Activated T-cell treated with anti-CD3 and anti-CD28 coated beads, Interleukin-2, amount 50 U/mL, for 72 hours (primary cell): Measurements from ENCODE around the gene SPATA31D3. TPM values are rescaled to one million over a fixed set of nuclear protein-coding genes. Genes with fewer than 3 reads are reported as not detected.
"Not testable (repeated sequence)": the region's sequence is repeated elsewhere in the genome, so short reads cannot be mapped to it uniquely, and the experiment has no call there.

ENCODE experiments used
- ATAC-seq, 2 donors: fragments of 150-1000 bp; cut with Tn5 transposase; replicated peaks in 1 of 2; 2 replicates each; pipeline ENCODE4 v1.10.0; 2021; ENCODE audit warnings: moderate library complexity in 2 of 2, mild to moderate bottlenecking in 1 of 2
- DNase-seq, 2 donors: peaks; one replicate each; pipeline ENCODE4 v3.0.0; 2021 to 2022; ENCODE audit warnings: mixed read lengths in 1 of 2
- H3K27ac Mint-ChIP-seq: one replicate; pipeline ENCODE4 v1.8.0; 2022; ENCODE audit warnings: mild to moderate bottlenecking, moderate library complexity, mixed read lengths
- H3K27me3 Mint-ChIP-seq: one replicate; pipeline ENCODE4 v1.8.0; 2022; ENCODE audit warnings: low read depth, mixed read lengths
- H3K36me3 Mint-ChIP-seq, 2 donors: one replicate each; pipeline ENCODE4 v1.8.0; 2022; ENCODE audit warnings: mixed read lengths in 2 of 2, mild to moderate bottlenecking in 1 of 2; ENCODE audit not compliant: insufficient read depth in 2 of 2
- H3K4me1 Mint-ChIP-seq: one replicate; pipeline ENCODE4 v1.8.0; 2022; ENCODE audit warnings: low read depth, mixed read lengths
- H3K4me3 Mint-ChIP-seq, 2 donors: one replicate each; pipeline ENCODE4 v1.8.0; 2022; ENCODE audit warnings: mild to moderate bottlenecking in 2 of 2, mixed read lengths in 2 of 2, moderate library complexity in 2 of 2
- H3K9me3 Mint-ChIP-seq, 2 donors: one replicate each; pipeline ENCODE4 v1.8.0; 2022; ENCODE audit warnings: mixed read lengths in 2 of 2
- total RNA-seq, 2 donors: library from RNA; stranded (reverse); gene quantifications; one replicate each; pipeline ENCODE4 v1.2.3, GENCODE V29; 2022

The SPATA31D3 gene
- total RNA-seq = not detected

DNA sequence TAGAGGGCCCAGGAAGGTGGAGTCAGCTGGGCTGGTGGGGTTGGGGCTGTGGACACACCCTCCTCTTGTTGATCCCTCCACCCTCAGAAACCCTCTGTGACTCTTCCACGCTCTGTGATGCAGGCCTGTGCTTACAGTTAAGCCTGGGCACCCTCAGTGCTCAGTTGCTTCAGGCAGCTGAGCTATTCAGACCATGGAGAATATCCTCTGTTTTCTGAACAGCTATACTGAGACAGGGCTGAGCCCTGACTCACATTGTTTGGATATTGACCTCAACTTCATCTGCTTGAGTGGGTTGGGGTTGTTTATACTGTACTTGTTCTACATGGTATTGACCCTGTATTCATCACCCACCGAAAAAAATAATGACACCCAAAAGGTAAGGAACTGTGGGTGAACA is at the start of gene SPATA31D3:
Gene SPATA31D3, plus strand, starts transcription at position 108 of the 400 bp plus-strand sequence. Its CDS starts 86 bp downstream, at position 194.
- not testable (repeated sequence) for ATAC-seq, H3K27ac Mint-ChIP-seq, H3K4me1 Mint-ChIP-seq, H3K36me3 Mint-ChIP-seq, H3K27me3 Mint-ChIP-seq, DNase-seq, H3K4me3 Mint-ChIP-seq, H3K9me3 Mint-ChIP-seq

DNA sequence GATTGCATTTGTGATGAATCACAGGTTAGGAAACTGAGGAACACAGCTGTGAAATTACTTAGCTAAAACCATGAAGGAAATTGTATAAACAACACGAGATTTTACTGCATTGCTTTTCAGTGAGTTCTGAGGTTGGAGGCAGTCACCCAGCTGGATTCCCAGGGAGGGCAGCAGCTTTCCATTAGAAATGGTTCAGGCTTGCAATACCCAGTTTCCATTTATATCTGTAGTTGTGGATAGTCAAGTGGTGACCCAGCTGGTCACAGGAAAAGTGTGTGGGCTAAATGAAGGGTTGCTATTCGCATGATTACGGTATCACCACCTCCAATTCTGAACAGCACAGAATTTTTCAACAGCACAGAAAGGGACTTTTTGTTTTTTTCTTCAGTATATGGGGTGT is 49.4 kb upstream of the SPATA31D3 start:
- no peak for DNase-seq
- no peaks in the 10 kb centered on the region for H3K36me3 Mint-ChIP-seq
- H3K9me3 Mint-ChIP-seq = peaks cover 1 to 5% of the 10 kb centered on the region in 2 donors
- H3K27me3 Mint-ChIP-seq = no peaks in the 10 kb centered on the region
- H3K27ac Mint-ChIP-seq = no peak overlapping the region
- H3K4me1 Mint-ChIP-seq = no peaks in the 10 kb centered on the region
- H3K4me3 Mint-ChIP-seq = no peak overlapping the region
- ATAC-seq = no peak

DNA sequence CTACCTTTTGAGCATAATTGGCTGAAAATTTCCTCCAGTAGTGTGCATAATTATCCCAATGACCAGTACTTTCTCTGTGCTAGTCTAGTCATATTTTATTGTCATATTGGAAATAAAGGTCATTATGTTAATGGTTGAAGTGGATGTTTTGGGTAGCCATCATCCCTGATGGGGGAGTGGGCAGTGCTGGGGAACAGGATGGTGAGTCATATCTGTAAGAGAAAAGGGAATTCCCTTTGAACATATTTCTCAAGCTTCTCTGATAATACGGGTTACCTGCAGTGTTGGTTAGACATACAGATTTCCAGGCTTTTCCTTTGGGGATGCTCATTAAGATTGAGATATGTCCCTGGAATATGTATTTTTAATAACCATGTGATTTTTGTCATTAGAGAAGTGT is 48.4 kb upstream of the SPATA31D3 start:
- DNase-seq (no peak), ATAC-seq (no peak)
- Mint-ChIP-seq H3K9me3 (peaks cover 1 to 5% of the 10 kb centered on the region in 2 donors), H3K36me3 (no peaks in the 10 kb centered on the region), H3K27me3 (no peaks in the 10 kb centered on the region), H3K27ac (no peak overlapping the region), H3K4me3 (no peak overlapping the region), H3K4me1 (no peaks in the 10 kb centered on the region)

DNA sequence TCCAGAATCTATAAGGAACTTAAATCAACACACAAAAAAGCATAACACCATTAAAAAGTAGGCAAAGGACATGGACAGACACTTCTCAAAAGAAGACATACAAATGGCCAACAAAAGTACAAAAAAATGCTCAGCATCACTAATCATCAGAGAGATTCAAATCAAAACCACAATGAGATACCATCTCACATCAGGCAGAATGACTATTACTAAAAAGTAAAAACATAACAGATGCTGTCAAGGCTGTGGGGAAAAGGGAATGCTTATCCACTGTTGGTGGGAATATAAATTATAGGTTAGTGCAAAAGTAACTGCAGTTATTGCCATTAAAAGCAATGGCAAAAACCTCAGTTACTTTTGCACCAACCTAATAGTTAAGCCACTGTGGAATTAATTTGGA is 47.2 kb upstream of the SPATA31D3 start:
- no peak overlapping the region for H3K27ac Mint-ChIP-seq
- H3K9me3 Mint-ChIP-seq = peaks cover 1 to 5% of the 10 kb centered on the region in 2 donors
- ATAC-seq = no peak
- DNase-seq = no peak
- no peak overlapping the region for H3K4me3 Mint-ChIP-seq
- H3K4me1 Mint-ChIP-seq = no peaks in the 10 kb centered on the region
- H3K36me3 Mint-ChIP-seq = no peaks in the 10 kb centered on the region
- no peaks in the 10 kb centered on the region for H3K27me3 Mint-ChIP-seq

DNA sequence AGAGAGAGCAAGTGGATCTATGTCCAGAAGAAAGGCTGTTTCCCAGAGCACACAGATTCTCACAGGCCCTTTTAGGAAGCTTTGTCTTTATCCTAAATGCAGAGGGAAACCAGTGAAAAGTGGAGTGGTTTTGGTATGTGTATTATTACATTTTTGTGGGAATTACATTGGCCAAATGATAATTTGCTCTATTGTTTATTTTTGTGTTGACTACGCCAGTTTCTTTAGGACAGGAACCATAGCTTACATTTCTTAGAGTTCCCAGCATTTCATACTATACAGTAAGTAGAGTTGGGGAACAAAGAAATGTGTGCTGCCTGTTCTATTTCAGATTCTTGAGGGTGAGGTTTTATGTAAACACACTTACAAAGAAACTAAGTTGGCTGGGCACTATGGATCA is 44.4 kb upstream of the SPATA31D3 start:
- Mint-ChIP-seq H3K4me1 (no peaks in the 10 kb centered on the region), H3K9me3 (peaks cover 1 to 5% of the 10 kb centered on the region in 2 donors), H3K27ac (no peak overlapping the region), H3K27me3 (no peaks in the 10 kb centered on the region), H3K4me3 (no peak overlapping the region), H3K36me3 (no peaks in the 10 kb centered on the region)
- DNase-seq (no peak), ATAC-seq (no peak)

DNA sequence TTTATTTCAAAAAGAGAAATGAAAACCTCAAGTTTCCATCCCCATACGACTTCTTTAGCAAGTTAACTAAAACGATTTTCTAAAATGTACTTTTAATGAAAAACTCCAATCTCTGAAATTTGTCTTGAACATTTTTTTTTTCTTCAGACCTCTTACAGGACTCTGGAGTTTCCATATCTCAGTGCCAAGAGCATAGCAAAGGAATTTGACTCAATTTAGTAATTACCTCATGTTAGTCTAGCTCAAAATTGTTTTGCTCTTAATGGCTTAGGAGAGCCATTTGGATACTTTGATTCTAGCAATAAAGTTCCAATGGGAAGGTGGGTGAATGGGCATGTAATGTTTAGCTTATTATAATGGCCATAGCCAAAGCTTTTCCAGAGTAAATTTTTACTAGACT is 41.1 kb upstream of the SPATA31D3 start:
- Mint-ChIP-seq H3K36me3 (no peaks in the 10 kb centered on the region), H3K4me3 (no peak overlapping the region), H3K27ac (no peak overlapping the region), H3K4me1 (no peaks in the 10 kb centered on the region), H3K27me3 (no peaks in the 10 kb centered on the region), H3K9me3 (peaks cover 1 to 4% of the 10 kb centered on the region in 2 donors)
- no peak for ATAC-seq
- no peak for DNase-seq

DNA sequence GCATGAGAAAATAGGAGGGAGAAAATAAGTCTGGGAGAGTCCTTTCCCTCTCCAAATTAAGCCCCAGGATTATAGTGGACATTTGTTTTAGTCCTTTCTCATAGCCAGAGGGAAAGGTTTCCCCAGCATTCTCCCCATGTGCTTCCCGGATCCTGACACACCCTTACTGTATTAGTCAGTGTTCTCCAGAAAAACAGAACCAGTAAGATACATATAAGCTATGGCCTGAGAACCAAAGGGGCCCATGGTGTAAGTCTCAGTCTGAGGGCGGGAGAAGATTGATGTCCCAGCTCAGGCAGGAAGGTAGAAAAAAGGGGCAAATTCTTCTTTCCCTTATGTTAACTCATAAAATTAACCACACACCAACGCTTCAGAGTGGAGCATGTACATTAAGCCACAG is 40.7 kb upstream of the SPATA31D3 start:
- Mint-ChIP-seq H3K27me3 (no peaks in the 10 kb centered on the region), H3K4me1 (no peaks in the 10 kb centered on the region), H3K4me3 (no peak overlapping the region), H3K36me3 (no peaks in the 10 kb centered on the region), H3K9me3 (peaks cover 1 to 4% of the 10 kb centered on the region in 2 donors), H3K27ac (no peak overlapping the region)
- DNase-seq (no peak), ATAC-seq (no peak)

DNA sequence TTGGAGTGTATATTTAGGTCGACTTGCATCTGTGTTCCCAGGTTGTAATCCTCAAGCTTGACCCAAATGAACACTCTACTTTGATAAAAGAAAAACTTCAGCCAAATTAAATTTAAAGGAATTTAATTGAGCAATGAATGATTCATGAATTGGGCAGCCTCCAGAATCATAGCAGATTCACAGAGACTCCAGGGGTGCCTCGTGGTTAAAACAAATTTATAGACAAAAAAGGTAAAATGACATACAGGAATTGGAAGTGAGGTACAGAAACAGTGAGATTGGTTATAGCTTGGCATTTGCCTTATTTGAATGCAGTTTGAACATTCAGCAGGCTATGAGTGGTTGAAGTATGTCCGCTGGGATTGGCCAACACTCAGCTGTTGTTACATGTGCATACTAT is 36.6 kb upstream of the SPATA31D3 start:
- Mint-ChIP-seq H3K4me1 (no peaks in the 10 kb centered on the region), H3K9me3 (peaks cover 0 to 2% of the 10 kb centered on the region in 2 donors), H3K4me3 (no peak overlapping the region), H3K27me3 (no peaks in the 10 kb centered on the region), H3K27ac (no peak overlapping the region), H3K36me3 (no peaks in the 10 kb centered on the region)
- DNase-seq (no peak), ATAC-seq (no peak)

DNA sequence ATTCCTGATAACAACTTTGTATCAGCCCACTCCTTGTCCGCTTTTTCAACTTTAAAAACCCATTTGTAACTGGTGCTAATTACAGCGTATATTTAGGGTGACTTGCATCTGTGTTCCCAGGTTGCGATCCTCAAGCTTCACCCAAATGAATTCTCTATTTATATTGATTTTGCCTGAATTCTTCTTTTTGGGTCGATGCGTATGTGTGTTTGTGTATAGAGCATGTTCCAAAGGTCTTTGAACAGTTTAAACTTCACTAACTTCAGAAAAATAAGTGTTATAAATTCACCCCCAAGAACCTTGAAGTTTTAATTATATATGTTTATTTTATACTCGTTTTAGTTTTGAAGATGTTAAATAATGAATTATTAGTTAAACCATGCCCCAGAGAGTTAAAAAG is 31.2 kb upstream of the SPATA31D3 start:
- DNase-seq = no peak
- no peak overlapping the region for H3K4me3 Mint-ChIP-seq
- H3K4me1 Mint-ChIP-seq = no peaks in the 10 kb centered on the region
- no peak overlapping the region for H3K27ac Mint-ChIP-seq
- no peak for ATAC-seq
- no peaks in the 10 kb centered on the region for H3K36me3 Mint-ChIP-seq
- peaks cover 7% of the 10 kb centered on the region in 2 donors for H3K9me3 Mint-ChIP-seq
- H3K27me3 Mint-ChIP-seq = no peaks in the 10 kb centered on the region

DNA sequence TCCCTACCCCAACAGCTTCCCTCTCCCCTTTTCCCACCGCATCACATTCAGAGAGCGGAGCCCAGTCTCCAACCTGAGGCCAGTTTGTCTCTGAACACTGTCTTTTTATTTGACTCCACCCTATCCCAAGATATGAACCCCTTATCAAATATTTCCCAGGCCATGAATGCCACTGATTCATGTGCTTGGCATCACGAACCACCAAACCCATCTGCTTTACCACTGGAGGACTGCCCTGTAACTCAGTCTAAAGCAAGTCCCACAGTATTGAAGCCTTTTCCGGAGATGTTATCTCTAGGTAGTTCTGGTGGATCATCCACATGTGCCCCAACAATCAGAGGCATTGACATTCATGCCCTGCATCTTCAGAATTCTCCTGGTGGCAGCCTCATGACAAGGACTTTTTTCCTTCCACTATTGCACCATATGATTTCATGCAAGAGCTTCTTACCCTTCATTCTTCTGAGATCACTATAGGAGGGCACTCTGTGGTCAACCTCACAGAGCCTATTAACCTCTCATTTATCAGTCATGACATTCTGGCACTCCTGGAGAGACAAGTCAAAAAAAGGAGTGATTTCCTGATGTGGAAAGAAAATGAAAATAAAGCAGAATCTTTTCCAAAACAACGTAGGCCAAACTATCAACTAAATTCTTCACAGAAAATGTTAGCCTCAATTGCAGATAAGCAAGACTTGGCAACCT is 27.3 kb upstream of the SPATA31D3 start:
- DNase-seq = no peak
- peaks cover 7% of the 10 kb centered on the region in 2 donors for H3K9me3 Mint-ChIP-seq

DNA sequence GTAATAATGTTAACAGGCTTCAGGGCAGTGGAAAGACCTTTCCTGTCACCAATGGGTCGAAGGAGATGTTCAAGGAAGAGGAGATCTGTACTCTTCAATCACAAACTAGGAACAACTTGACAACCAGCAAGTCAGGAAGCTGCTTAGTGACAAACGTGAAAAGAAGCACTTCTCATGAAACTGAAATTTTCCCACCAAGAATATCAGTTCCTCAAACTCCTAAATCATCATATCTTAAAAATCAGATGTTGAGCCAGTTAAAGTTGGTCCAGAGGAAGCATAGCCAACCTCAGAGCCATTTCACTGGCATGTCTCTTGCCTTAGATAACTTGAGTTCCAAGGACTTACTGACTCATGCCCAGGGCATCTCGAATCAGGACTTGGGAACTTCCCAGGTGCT is 24.8 kb upstream of the SPATA31D3 start:
- not testable (repeated sequence) for H3K4me1 Mint-ChIP-seq, H3K36me3 Mint-ChIP-seq, H3K9me3 Mint-ChIP-seq, H3K27me3 Mint-ChIP-seq, H3K27ac Mint-ChIP-seq, H3K4me3 Mint-ChIP-seq, DNase-seq, ATAC-seq

More for the DNA sequence above, 27.3 kb upstream of the SPATA31D3 start:
- H3K4me1 Mint-ChIP-seq = no peaks in the 10 kb centered on the region
- no peak overlapping the region for H3K4me3 Mint-ChIP-seq
- H3K36me3 Mint-ChIP-seq = no peaks in the 10 kb centered on the region
- H3K27me3 Mint-ChIP-seq = no peaks in the 10 kb centered on the region
- no peak overlapping the region for H3K27ac Mint-ChIP-seq
- ATAC-seq = no peak

DNA sequence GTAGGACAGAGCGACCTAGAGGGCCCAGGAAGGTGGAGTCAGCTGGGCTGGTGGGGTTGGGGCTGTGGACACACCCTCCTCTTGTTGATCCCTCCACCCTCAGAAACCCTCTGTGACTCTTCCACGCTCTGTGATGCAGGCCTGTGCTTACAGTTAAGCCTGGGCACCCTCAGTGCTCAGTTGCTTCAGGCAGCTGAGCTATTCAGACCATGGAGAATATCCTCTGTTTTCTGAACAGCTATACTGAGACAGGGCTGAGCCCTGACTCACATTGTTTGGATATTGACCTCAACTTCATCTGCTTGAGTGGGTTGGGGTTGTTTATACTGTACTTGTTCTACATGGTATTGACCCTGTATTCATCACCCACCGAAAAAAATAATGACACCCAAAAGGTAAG is 15.0 kb upstream of the SPATA31D3 start, which contains the start of gene SPATA31D4:
Gene SPATA31D4, plus strand, starts transcription at position 124 of the 400 bp plus-strand sequence. Its CDS starts 86 bp downstream, at position 210.
- not testable (repeated sequence) for H3K36me3 Mint-ChIP-seq, ATAC-seq, H3K27me3 Mint-ChIP-seq, DNase-seq, H3K9me3 Mint-ChIP-seq, H3K4me3 Mint-ChIP-seq, H3K27ac Mint-ChIP-seq, H3K4me1 Mint-ChIP-seq

DNA sequence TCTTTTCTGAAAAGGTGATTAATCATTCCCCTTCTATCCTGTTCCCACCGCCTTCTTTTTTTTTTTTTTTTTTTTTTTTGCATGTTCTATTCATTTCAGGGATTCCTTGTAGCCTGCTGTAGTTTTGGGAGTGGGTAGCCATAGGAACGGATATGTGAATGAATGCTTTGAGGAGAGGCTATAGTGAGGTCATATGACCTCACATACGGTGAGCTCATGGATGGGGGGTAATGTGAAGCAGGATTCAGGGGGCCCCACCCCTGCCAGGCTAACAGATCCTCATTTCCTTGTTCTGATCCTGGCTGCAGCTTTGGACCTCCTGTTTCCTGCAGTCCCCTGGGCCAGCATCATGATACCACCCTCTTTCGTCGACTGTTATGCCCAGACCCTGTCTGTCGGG is 13.2 kb upstream of the SPATA31D3 start:
- not testable (repeated sequence) for H3K4me1 Mint-ChIP-seq, H3K27me3 Mint-ChIP-seq, H3K36me3 Mint-ChIP-seq, H3K27ac Mint-ChIP-seq, H3K4me3 Mint-ChIP-seq, H3K9me3 Mint-ChIP-seq, DNase-seq, ATAC-seq

DNA sequence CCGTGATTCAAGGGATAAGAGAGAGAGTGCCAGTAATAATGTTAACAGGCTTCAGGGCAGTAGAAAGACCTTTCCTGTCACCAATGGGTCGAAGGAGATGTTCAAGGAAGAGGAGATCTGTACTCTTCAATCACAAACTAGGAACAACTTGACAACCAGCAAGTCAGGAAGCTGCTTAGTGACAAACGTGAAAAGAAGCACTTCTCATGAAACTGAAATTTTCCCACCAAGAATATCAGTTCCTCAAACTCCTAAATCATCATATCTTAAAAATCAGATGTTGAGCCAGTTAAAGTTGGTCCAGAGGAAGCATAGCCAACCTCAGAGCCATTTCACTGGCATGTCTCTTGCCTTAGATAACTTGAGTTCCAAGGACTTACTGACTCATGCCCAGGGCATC is 9.8 kb upstream of the SPATA31D3 start:
- not testable (repeated sequence) for H3K36me3 Mint-ChIP-seq, ATAC-seq, H3K4me3 Mint-ChIP-seq

More for the DNA sequence above, 9.8 kb upstream of the SPATA31D3 start:
- not testable (repeated sequence) for H3K9me3 Mint-ChIP-seq, DNase-seq, H3K4me1 Mint-ChIP-seq, H3K27ac Mint-ChIP-seq, H3K27me3 Mint-ChIP-seq
